Measurements from ENCODE around the gene TMEM254. TPM values are rescaled to one million over a fixed set of nuclear protein-coding genes. Genes with fewer than 3 reads are reported as not detected.
"Not testable (repeated sequence)": the region's sequence is repeated elsewhere in the genome, so short reads cannot be mapped to it uniquely, and the experiment has no call there.

TMEM254 gene, protein sequence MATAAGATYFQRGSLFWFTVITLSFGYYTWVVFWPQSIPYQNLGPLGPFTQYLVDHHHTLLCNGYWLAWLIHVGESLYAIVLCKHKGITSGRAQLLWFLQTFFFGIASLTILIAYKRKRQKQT
- total RNA-seq, result 38.0 TPM

DNA sequence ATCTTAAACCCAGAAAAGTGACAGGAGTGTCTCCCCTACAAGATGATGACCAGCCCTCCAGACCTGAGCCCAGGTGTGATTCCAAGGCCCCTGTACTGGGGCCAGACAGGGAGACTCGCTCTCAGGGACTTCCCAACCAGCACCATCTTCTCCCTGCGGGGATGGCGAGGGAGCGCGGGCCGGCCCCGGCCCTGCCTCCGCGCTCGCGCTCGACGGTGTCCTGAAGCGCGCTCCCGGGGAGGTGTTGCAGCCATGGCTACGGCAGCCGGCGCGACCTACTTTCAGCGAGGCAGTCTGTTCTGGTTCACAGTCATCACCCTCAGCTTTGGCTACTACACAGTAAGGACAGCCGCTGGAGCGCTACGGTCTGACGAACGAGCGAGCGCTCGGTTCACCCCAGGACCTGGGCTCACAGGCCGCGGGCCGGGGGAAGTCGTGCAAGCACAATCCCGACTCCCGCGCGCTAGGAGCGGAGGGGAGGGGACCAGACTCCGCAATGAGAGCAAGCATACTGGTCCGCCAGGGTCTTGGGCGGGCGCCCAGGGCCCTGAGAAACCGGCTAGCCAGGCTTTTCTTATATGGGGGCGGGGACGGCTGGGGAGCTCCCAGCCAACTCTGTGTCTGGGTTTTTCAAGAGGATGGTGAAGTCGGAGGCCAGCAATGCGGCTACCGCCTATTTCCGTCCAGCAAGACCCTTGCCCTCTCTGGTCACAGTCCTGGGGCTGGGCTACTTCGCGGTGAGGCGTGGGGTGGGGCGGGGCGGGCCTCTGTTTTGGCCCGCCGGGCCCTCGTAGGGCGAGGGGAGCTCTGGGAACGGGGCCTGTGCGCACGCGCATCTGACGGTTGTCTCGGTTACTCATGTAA lies at the start of gene TMEM254:
TSS of gene TMEM254 (plus strand) at position 218 of the 864 bp plus-strand sequence. CDS start at position 253, 35 bp downstream.
- peak; percentile 92 for DNase-seq (ENCODE audit: low spot score)

DNA sequence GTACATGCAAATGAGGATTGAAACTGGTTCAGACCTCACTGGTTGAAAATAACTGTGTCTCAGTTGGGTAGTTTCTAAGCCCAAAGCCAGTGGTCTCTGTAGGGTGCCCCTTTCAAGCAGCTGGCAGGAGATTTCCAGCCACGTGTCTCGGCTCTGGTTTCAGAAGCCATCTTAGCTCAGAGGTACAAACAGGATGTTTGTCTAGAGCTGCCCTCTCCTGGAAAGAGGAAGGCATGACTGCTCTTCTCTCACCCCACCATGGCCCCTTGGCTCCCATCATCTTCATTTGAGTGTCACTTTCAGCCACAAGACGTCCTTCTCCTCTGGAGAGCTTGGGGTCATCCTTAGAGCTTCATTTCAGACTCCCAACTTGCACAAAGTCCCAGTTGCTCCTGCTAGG lies 49.3 kb upstream of the TMEM254 start:
- DNase-seq (ENCODE audit: low spot score), result not testable (repeated sequence)

DNA sequence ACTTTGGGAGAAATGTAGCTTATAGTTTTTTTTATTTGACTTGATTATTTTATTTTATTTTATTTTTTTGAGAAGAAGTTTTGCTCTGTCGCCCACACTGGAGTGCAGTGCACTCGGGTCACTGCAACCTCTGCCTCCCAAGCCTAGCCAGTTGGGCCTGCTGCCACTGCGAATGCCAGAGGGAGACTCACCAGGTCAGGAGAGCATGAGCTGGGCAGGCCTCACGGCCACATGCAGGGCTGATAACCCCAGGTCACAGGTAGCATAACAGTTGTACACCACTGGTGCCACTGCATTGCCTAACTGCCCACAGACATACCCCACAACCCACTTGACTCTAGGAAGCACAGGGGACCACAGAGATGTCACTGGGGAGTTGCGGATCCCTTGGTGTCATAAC lies 48.6 kb upstream of the TMEM254 start:
- DNase-seq (ENCODE audit: low spot score), result not testable (repeated sequence)

DNA sequence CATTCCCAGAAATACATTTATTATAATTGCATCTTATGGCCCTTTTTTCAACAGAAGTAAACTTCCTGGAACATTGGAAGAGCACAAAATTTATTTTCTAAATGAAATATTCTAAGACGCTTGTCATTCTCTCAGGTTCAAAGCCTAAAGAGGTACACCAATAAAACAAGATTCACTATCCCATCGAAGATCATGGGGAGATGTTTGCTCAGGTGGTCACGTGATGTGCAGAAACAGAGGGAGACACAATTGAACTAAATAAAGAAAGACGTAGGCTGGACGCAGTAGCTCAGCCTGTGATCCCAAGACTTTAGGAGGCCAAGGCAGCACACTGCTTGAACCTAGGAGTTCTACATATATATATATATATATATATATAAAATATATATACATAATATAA lies 46.0 kb upstream of the TMEM254 start:
- DNase-seq (ENCODE audit: low spot score), result no peak

DNA sequence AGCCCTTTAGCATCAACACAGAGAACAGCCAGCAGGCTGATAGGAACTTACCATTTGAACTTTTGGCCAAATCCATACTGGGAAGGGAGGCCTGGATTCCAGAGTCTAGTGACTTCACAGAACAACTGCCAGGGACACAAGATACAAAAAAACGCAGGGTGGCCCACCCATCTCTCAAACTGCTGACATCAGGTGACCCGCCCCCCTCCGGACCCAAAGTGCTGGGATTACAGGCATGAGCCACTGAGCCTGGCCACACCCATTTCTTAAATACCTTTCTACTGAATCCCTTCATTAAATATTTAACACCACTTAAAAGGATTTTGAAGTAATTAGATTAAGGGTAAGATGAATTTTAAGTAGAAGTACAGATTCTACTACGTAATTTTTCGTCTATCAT lies 43.7 kb upstream of the TMEM254 start:
- DNase-seq (ENCODE audit: low spot score), result not testable (repeated sequence)

DNA sequence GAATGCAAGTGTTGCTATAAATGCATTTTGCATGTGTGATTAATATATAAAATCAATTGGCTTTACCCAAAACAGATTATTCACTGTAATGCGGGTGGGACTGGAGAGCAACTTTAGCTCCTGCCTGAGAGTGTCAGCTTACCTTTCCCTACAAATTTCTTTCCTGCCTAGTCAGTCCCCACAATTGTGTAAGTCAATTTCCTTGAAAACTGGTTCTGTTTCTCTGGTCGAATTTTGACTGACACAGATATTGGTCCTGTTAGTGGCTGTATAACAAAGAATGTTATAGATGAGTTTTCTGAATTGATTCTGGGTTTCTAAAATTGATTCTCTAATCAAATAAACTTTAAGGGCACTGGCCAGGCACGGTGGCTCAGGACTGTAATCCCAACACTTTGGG lies 43.0 kb upstream of the TMEM254 start:
- not testable (repeated sequence) for DNase-seq (ENCODE audit: low spot score)

DNA sequence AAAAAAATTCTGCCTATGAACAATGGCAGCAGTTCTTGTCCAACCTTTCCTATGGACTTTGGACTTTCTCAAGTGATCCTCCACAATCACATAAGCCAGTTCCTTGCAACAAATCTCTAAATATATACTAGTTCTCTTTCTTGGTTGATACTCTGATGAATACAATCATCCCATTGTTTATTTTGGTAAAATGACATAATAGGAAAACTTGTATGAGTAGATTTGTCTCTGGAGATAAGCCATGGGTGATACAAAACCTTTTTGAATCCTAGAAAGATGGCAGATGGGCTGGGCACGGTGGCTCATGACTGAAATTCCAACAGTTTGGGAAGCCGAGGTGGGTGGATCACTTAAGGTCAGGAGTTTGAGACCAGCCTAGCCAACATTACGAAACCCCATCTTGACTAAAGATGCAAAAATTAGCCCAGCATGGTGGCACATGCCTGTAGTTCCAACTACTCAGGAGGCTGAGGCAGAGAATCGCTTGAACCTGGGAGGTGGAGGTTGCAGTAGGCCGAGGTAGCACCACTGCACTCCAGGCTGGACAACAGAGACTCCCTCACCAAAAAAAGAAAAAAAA lies 41.5 kb upstream of the TMEM254 start:
- DNase-seq (ENCODE audit: low spot score), result not testable (repeated sequence)

DNA sequence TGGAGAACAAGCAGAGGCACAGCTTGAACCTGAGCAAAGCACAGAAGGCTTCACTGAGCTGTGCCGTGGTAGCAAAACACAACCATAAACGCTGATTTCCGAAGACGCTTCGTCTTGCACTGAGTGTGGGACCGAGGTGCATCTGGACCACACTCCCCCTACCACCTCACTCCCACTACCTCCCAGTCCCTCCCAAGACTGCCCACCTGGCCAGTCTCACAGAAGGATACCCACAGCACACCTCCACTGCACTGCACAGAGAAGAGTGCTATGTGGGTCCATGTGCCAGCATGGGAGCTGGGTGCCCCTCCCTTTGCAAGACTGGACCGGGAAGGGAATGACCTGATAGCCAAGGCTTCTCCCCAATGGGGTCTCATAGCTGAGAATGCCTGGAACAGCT lies 40.2 kb upstream of the TMEM254 start:
- not testable (repeated sequence) for DNase-seq (ENCODE audit: low spot score)

DNA sequence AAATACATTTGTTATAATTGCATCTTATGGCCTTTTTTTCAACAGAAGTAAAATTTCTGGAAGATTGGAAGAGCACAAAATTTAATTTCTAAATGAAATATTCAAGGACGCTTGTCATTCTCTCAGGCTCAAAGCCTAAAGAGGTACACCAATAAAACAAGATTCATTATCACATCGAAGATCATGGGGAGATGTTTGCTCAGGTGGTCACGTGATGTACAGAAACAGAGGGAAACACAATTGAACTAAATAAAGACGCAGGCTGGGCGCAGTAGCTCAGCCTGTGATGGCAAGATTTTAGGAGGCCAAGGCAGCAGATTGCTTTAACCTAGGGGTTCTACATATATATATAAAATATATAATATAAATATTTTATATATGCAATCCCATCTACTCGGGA lies 37.3 kb upstream of the TMEM254 start:
- DNase-seq (ENCODE audit: low spot score), result no peak

DNA sequence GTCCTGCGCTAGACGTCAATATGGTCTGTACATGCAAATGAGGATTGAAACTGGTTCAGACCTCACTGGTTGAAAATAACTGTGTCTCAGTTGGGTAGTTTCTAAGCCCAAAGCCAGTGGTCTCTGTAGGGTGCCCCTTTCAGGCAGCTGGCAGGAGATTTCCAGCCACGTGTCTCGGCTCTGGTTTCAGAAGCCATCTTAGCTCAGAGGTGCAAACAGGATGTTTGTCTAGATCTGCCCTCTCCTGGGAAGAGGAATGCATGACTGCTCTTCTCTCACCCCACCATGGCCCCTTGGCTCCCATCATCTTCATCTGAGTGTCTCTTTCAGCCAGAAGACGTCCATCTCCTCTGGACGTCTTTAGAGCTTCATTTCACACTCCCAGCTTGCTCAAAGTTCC lies 33.5 kb upstream of the TMEM254 start:
- not testable (repeated sequence) for DNase-seq (ENCODE audit: low spot score)

DNA sequence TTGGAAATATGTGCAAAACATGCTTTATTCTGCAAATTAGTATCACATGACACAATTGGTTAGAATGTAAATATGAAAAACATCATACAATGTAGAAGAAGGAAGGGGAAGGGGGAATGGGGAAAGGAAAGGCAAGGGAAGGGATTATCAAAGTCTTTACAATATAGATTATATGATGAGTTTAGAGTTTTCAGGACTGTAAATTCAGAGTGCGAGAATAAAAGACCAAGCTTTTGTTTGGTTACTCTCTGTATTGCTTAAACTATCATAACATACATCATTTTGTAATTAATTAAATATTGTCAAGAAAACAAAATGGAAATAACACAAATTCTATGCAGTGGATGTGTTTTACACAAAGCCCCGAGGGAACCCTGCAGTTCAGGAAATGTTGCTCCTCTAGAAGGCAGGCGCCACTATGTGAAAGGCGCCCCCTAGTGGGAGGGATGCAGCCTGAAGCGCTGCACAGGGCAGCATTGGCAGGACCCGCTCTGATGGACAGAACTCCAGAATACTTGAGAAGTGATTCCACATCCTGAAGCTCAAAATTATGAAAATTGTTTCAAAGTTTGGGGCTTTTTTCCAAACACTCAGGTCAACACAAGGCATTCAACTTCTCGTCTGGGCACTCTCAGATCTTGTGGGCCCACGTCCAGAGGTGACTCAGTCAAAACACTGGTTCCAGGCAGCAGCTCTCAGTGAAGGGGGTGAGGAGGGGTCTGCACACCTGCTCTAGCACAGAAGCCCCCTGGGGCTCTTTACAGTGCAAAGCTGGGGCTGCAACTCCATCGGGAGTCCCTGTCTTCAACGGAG lies 31.6 kb upstream of the TMEM254 start:
- peak; percentile 80 for DNase-seq (ENCODE audit: low spot score)

DNA sequence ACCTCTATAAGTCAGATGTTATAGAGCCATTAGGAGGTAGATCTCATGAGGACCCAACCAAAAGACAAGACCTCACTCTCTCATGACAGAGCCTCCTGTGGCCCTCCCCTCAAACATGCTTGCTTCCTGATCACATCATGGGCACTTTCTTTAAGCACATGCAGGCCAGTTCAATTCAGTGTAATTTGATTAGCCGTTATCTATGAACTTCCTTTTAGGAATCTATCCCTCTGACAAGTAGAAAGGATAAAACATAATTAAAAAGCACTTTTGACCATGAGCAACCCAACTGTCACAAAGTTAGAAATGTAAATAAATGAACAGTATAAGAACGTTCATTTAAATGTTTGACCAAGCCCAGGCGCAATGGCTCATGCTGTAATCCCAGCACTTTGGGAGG lies 27.7 kb upstream of the TMEM254 start:
- DNase-seq (ENCODE audit: low spot score), result no peak

DNA sequence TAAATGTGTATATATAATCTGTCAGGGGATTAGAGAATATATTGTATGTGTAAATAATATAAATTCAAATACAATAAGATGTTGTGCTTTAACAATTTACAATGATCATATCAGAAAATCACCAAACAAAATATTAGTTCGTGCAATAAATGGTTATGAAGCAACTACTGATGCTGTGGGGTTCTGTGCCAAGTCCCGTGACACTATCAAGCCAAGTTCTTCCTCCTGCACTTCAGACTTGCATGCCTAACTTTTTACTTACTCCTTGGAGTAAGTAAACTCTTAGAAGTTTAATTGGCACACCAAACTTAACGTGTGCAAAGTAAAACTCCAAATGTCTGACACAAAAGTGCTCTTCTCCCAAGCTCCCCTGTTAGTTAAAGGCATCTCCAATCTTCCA lies 26.5 kb upstream of the TMEM254 start:
- no peak for DNase-seq (ENCODE audit: low spot score)

DNA sequence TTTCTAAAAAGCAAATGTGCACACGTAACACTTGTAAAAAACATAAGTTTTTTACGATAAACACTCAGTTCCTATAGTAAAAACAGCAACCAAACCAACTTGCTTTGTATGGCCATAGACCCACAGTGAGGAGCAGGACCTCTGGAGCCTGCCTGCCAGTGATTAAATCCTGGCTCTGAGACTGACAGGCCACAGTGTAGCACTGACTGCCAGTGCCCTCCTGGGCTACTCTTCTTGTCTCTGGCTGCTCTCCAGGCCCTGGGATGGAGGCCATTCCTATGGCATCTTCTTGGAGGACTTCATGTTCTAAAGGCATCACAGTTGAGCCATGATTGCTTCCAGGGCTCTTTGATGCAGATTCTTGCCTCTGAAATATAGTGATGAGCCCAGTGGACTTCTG lies 22.7 kb upstream of the TMEM254 start:
- DNase-seq (ENCODE audit: low spot score), result no peak

DNA sequence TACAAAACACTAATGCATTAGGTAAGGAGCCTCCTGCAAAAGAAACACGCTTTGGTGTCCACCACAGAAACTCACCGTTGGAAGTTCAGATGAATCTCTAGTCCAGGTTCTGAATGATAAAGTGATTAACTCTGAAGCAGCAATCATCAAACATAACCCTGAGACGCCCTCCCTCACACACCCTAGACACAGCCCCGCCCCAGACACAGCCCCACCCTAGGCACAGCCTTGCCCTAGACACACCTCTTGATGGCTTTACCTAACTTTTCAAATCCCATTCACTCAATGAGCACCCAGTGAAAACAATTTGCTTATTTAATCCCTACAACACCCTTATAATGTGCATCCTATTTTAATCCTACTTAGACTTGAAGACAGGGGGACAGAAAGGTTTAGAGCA lies 21.3 kb upstream of the TMEM254 start:
- DNase-seq (ENCODE audit: low spot score), result no peak

DNA sequence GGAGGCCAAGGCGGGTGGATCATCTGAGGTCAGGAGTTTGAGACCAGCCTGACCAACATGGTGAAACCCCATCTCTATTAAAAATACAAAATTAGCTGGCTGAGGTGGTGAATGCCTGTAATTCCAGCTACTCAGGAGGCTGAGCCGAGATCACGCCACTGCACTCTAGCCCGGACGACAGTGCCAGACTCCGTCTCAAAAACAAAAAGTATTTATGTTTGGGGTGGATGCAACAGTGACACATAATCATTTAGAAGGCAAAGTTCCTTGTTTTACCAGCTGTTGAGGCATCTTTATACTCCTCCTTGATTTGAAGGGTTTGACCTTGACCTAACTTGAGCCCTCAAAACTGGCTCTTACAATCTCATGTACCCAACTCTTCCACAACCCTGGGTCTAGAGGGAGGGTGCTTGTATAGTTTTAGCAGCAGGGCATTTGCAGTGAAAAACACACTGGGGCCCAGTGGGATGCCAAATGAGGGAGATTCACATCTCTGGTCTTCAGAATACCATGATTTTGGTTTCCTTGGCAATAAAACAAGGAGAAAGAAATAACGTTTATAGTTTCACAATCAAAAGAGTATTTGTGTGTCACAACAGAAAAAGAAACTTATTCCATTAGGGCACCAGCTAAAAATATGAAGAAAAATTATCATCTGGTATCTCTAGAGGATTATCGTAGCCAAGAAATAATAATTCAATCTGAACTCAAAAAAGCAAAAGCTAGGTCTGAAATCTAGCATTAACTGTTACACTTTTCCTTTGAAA lies 14.2 kb upstream of the TMEM254 start:
- DNase-seq (ENCODE audit: low spot score), result no peak

DNA sequence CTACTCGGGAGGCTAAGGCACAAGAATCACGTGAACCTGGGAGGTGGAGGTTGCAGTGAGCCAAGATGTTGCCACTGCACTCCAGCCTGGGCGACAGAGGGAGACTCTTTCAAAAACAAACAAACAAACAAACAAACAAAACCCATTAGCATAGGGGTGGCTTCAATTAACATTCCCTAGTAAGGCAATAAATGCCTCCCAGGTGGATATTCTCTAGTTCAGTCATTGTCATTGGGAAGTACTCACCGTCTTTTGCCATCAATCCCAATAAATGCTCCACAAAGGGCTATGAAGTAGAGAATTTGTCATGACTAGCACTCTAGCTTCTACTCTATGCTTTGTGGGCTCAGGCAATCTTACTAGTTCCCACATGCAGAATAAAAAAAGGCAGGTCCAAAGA lies 11.7 kb upstream of the TMEM254 start:
- no peak for DNase-seq (ENCODE audit: low spot score)

DNA sequence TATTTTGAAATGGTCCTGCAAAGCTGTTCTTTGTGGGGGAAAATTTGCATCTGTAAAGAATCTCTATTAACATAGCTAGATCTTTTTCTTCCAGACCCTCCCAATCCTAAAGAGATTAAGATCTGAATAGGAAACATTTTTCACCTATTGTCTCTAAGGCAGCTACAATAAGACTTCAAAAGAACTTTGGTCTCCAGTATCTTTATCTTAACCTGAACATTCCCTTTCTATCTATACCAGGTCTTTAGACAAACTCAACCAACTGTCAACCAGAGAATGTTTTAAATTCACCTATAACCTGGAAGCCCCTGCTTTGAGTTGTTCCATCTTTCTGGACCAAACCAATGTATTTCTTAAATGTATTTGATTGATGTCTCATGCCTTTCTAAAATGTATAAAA lies 10.6 kb upstream of the TMEM254 start:
- not testable (repeated sequence) for DNase-seq (ENCODE audit: low spot score)

DNA sequence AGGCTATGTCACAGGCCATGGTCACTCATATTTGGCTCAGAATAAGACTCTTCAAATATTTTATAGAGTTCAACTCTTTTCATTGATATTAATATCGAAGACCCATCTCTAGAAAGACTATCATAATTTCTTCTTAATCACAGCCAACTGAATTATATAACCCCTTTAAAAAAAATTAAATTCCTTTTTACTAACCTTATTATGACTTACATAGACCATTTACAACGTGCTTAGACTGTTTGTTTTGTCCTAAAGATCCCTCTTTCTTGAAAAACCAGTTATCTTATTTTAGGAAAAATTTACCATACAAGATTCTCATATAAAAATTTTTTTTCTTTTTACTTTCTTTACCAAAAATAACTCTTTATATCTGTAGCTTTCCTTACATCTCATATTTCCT lies 10.2 kb upstream of the TMEM254 start:
- DNase-seq (ENCODE audit: low spot score), result no peak

DNA sequence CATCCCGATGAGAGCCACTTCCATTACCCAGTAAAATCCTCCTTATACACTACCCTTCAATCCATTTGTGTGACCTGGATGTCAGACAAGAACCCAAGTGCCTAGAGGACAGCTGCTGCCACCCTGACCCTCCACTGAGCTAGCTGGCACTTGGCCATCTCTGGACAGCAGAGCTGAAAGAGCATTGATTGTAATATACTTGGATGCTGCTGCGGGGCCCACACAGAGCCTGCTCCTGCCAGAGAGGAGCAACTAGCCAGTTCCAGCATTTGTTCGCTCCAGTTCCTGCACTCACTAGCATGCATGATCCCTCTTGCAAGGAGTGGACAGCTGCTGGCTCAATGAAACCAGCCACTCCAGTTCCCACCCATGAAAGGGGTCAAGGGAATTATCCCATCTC lies 8.4 kb upstream of the TMEM254 start:
- no peak for DNase-seq (ENCODE audit: low spot score)

DNA sequence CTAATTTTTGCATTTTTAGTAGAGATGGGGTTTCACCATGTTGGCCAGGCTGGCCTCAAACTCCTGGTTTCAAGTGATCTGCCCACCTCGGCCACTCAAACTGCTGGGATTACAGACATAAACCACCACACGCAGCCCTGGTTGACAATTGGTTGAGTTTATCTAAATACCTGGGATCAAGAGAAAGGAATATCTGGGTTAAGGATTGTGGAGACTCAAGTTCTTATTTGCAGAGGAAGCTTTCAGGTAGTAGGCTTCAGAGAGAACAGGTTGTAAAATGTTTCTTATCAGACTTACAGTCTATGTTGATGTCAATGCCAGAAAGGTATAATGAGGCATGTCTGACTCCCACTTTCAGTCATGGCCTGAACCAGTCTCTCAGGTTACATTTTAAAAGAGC lies 5.9 kb upstream of the TMEM254 start:
- DNase-seq (ENCODE audit: low spot score), result no peak

DNA sequence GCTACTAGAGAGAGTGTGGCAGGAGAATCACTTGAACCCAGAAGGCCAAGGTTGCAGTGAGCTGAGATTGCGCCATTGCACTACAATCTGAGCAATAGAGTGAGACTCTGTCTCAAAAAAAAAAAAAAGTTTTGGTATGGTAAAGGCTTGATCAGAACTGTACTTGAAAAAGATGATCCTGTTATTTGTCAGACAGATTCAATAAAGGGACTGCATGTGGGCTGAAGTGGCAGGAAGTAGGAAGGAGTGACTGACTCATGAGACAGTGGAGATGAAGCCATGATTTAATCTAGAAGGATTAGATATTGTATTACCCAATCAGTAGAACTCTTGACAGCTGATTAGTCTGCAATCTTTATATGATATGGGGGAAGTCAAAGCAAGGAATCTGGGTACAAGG lies 2.7 kb upstream of the TMEM254 start:
- DNase-seq (ENCODE audit: low spot score), result no peak
